GM12878 (cell line): ENCODE data around the gene WNT11. TPM values are rescaled to one million over a fixed set of nuclear protein-coding genes. Genes with fewer than 3 reads are reported as not detected.

Experiments used
- ATAC-seq: fragments of 200-7000 bp; cut with Tn5 transposase; 3 replicates; pipeline ENCODE4 v1.9.1; 2020; ENCODE audit warnings: mild to moderate bottlenecking, moderate library complexity
- BruUV-seq: library from RNA; stranded (reverse); fragments of 400-500 nt; replicated peaks from 2 replicates; lab custom pipeline; 2021; lab: Mats Ljungman, UMichigan
- CTCF ChIA-PET: fragments of 300-600 bp; sonication (Branson Sonifier 250); formaldehyde crosslinking; extraction: SDS; loops from one replicate; lab custom pipeline; 2021; ENCODE audit warnings: inconsistent platforms; lab: Yijun Ruan, JAX
- POLR2A ChIA-PET: fragments of 350-600 bp; formaldehyde crosslinking; extraction: SDS; loops from one replicate; lab custom pipeline; 2021; ENCODE audit warnings: inconsistent platforms; lab: Charles Lee
- RAD21 ChIA-PET: fragments of 300-600 bp; sonication (Branson Sonifier 250); formaldehyde crosslinking; loops from one replicate; lab custom pipeline; 2023; ENCODE audit warnings: antibody characterized with exemption; ENCODE audit not compliant: unreplicated experiment; lab: Charles Lee
- SMC1A ChIA-PET: fragments of 300-600 bp; sonication (Branson Sonifier 250); formaldehyde crosslinking; loops from one replicate; lab custom pipeline; 2023; ENCODE audit not compliant: unreplicated experiment, uncharacterized antibody; lab: Charles Lee
- DNase-seq: peaks from one replicate; pipeline ENCODE4 v3.0.0-alpha.2; 2011; ENCODE audit warnings: low read depth, low spot score
- FAIRE-seq: peaks from 3 replicates; lab custom pipeline; 2011; peaks lifted over from hg19 to GRCh38; lab: Jason Lieb, UNC
- H2AFZ ChIP-seq: 2 replicates; pipeline ENCODE4 v1.6.0; 2011; ENCODE audit warnings: low read depth, low read length, control low read depth; ENCODE audit not compliant: control insufficient read depth
- H3K27ac ChIP-seq: 2 replicates; pipeline ENCODE4 v1.5.1; 2011; ENCODE audit warnings: control low read depth; ENCODE audit not compliant: control insufficient read depth, insufficient read depth
- H3K27me3 ChIP-seq, 2 experiments: replicated peaks in 1 of 2; 2 replicates each; pipeline versions ENCODE4 v1.6.0 to v1.6.1; 2011; ENCODE audit warnings: low read length in 1 of 2; ENCODE audit not compliant: control insufficient read depth in 2 of 2, insufficient read depth in 2 of 2
- H3K36me3 ChIP-seq, 2 experiments: 2 replicates each; pipeline ENCODE4 v1.5.1; 2011; ENCODE audit warnings: low read length in 1 of 2; ENCODE audit not compliant: control insufficient read depth in 2 of 2, insufficient read depth in 2 of 2
- H3K4me1 ChIP-seq: 2 replicates; pipeline ENCODE4 v1.6.1; 2011; ENCODE audit warnings: mild to moderate bottlenecking, low read length, moderate library complexity, mixed read lengths; ENCODE audit not compliant: control insufficient read depth, insufficient read depth
- H3K4me2 ChIP-seq: 2 replicates; pipeline ENCODE4 v1.6.0; 2011; ENCODE audit warnings: control low read depth; ENCODE audit not compliant: control insufficient read depth, insufficient read depth
- H3K4me3 ChIP-seq: fragments of 200-600 bp; sonication (generic); 2 replicates; pipeline ENCODE4 v1.5.1; 2016
- H3K79me2 ChIP-seq: 2 replicates; pipeline ENCODE4 v1.6.0; 2011; ENCODE audit warnings: low read length; ENCODE audit not compliant: control insufficient read depth, insufficient read depth
- H3K9ac ChIP-seq: 2 replicates; pipeline ENCODE4 v1.8.0; 2011; ENCODE audit warnings: low read length, control low read depth, mixed read lengths; ENCODE audit not compliant: control insufficient read depth, insufficient read depth
- H3K9me3 ChIP-seq: replicated peaks from 3 replicates; pipeline ENCODE4 v1.5.1; 2011; ENCODE audit warnings: mild to moderate bottlenecking, low read length; ENCODE audit not compliant: control insufficient read depth, insufficient read depth
- H4K20me1 ChIP-seq: 2 replicates; pipeline ENCODE4 v1.6.0; 2011; ENCODE audit not compliant: control insufficient read depth, insufficient read depth
- ATF2 ChIP-seq: IDR thresholded peaks from 2 replicates; pipeline ENCODE4 v1.6.1; 2012; ENCODE audit warnings: low read length, inconsistent platforms
- CBX3 ChIP-seq: fragments of 200-600 bp; sonication (generic); IDR thresholded peaks from 2 replicates; pipeline ENCODE4 v1.6.1; 2016; ENCODE audit warnings: low read depth, borderline replicate concordance
- HDAC2 ChIP-seq: fragments of 200-600 bp; sonication (generic); IDR thresholded peaks from 2 replicates; pipeline ENCODE4 v1.6.1; 2017
- IRF4 ChIP-seq: IDR thresholded peaks from 2 replicates; pipeline ENCODE4 v1.6.1; 2011; ENCODE audit warnings: low read depth, low read length
- JUNB ChIP-seq: IDR thresholded peaks from 2 replicates; pipeline ENCODE4 v1.6.1; 2016; ENCODE audit warnings: antibody characterized with exemption, mild to moderate bottlenecking
- MAX ChIP-seq: IDR thresholded peaks from 2 replicates; pipeline ENCODE4 v1.6.1; 2012; ENCODE audit warnings: low read depth, low read length, improper control_type of control experiment
- NFXL1 ChIP-seq: fragments of 450-650 bp; IDR thresholded peaks from 2 replicates; pipeline ENCODE4 v1.6.1; 2017; ENCODE audit warnings: antibody characterized with exemption, mild to moderate bottlenecking, borderline replicate concordance
- PAX8 ChIP-seq: fragments of 450-650 bp; IDR thresholded peaks from 2 replicates; pipeline ENCODE4 v1.6.1; 2017; ENCODE audit warnings: mild to moderate bottlenecking, moderate library complexity
- PML ChIP-seq: IDR thresholded peaks from 2 replicates; pipeline ENCODE4 v1.6.1; 2012; ENCODE audit warnings: low read length, inconsistent platforms
- TCF12 ChIP-seq: IDR thresholded peaks from 2 replicates; pipeline ENCODE4 v1.6.1; 2011; ENCODE audit warnings: low read depth, mild to moderate bottlenecking, low read length
- ZBTB40 ChIP-seq: fragments of 450-650 bp; IDR thresholded peaks from 2 replicates; pipeline ENCODE4 v1.6.1; 2016; ENCODE audit warnings: mild to moderate bottlenecking, moderate library complexity, borderline replicate concordance
- WGBS: methylation state at CpG from one replicate; pipeline ENCODE4 v1.1.6; 2016; ENCODE audit warnings: low lambda C conversion rate; ENCODE audit not compliant: insufficient replicate concordance, insufficient coverage; ENCODE audit errors: missing lambda C conversion rate; 5-methylcytosine and 5-hydroxymethylcytosine counted together
- in situ Hi-C: fragments of 300-500 bp; cut with MboI; formaldehyde crosslinking; loops from 9 replicates; pipeline ENCODE4 v1.14.3; 2018; ENCODE audit warnings: mixed read lengths
- intact Hi-C: fragments of 100-400 bp; cut with micrococcal nuclease; formaldehyde crosslinking; loops from one replicate; pipeline ENCODE4 v1.14.2; 2022; ENCODE audit not compliant: unreplicated experiment
- polyA plus RNA-seq, 11 experiments: library from polyadenylated mRNA; depleted of rRNA in 4 of 11; unstranded in 6 of 11; stranded (reverse) in 5 of 11; fragments of >200 nt; fragmentation: Nextera tagmentation in 4 of 11; fragmentation: Illumina TruSeq in 1 of 11; extraction: Ambion mirVana in 4 of 11; extraction: Trizol in 1 of 11; gene quantifications; 1 replicate in 1 of 11; 2 replicates in 10 of 11; pipeline versions ENCODE4 v1.2.1 to v1.2.3, GENCODE V29; 2011 to 2016; ENCODE audit warnings: inconsistent platforms in 2 of 11, missing spikeins in 2 of 11, low read depth in 1 of 11
- total RNA-seq, 4 experiments: library from RNA; depleted of rRNA in 3 of 4; stranded (reverse); fragments of >200 nt in 3 of 4; fragmentation: Illumina TruSeq in 1 of 4; extraction: Trizol in 1 of 4; gene quantifications; 2 replicates each; pipeline versions ENCODE4 v1.2.1 to v1.2.3, GENCODE V29; 2013 to 2021

The WNT11 gene
- total and polyA plus RNA-seq, 10 of the 15 experiments (the other 5 are each of a cell fraction or from before 2014, with no cell fraction given): 0.05 to 0.19 TPM; not detected in 8

DNA sequence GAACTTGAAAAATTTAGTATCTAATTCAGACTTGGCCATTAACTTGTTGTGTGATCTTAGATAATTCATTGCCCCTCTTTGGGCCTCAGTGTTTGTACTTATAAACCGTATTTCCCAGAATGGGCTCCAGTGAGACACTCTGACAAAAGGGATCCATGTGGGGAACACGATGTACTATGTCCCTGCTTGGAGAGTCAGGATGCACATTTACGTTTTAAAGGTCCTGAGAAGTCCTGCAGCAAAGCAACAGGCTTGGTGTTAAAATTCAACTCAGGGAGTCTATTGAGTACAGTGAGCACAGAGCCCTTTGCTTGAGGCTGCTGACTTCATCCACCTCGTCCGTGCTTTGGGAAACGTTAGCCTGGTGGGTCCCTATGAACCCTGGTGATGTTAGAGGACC lies 9.0 kb downstream of the WNT11 start (continued):
- no peak for TF ChIP-seq ZBTB40
- no peak for TF ChIP-seq PML
- TF ChIP-seq PAX8: no peak
- no peak for TF ChIP-seq JUNB

GRCh38 chr11:76196849-76197248 lies 9.5 kb downstream of the WNT11 start:
- ChIA-PET CTCF (no interaction called here), SMC1A (interaction anchor here (0.5 to 1.1 kb wide), 2 partner anchors 45 to 379 kb away, joined by 3 to 5 read pairs; no protein-coding TSS in a partner anchor), POLR2A (no interaction called here), RAD21 (no interaction called here)
- intact Hi-C loops: no loop called here
- H3K9ac ChIP-seq: no peak overlapping the region
- H3K4me3 ChIP-seq: no peak overlapping the region
- in situ Hi-C loops: no loop called here
- FAIRE-seq: no peak
- 27% methylated on average over 3 of the region's 3 CpGs for WGBS
- H2AFZ ChIP-seq: no peak overlapping the region
- no peaks in the 10 kb centered on the region; a peak in 2 of 4 replicates for H3K27me3 ChIP-seq
- H3K36me3 ChIP-seq: no peaks in the 10 kb centered on the region
- no peaks in the 10 kb centered on the region for H3K4me1 ChIP-seq
- ATAC-seq: no peak
- DNase-seq: no peak
- H3K4me2 ChIP-seq: no peak overlapping the region
- H4K20me1 ChIP-seq: peaks cover 3% of the 10 kb centered on the region; the same call in 1 of the 2 replicates
- no TSS peak for BruUV-seq
- H3K9me3 ChIP-seq: no peaks in the 10 kb centered on the region
- no peaks in the 10 kb centered on the region for H3K79me2 ChIP-seq
- TF ChIP-seq TCF12: no peak
- no peak for TF ChIP-seq IRF4
- no peak for TF ChIP-seq MAX
- TF ChIP-seq ATF2: no peak
- no peak for TF ChIP-seq CBX3
- no peak for TF ChIP-seq NFXL1
- TF ChIP-seq HDAC2: no peak
- H3K27ac ChIP-seq: no peak overlapping the region
